Measurements from ENCODE around the gene KCNJ6.

KCNJ6 gene

DNA sequence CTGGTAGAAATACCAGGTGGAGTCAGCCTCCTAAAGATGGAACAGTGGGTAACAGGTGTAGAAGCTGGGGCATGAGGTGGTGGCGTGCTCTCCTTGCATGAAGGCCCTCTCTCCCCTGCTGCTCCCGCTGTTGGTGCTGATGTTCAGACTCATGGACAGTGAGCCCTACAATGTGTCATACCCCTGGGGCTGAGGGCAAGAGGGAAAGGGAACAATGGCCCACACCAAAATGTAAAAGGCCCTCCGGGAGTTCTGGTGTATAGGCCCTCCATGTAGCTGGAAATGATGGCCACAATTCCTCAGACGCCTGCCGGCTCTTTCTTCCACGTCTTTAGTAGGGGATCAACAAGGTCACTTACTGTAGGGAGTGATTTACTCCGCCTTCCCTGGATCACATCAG, 354.8 kb downstream of the KCNJ6 start:
- CTCF ChIA-PET: no interaction called here
- POLR2A ChIA-PET: no interaction called here
- DNase-seq (ENCODE audit: extremely low spot score): no peak
- no peak for TF ChIP-seq TARDBP (IDR thresholded peaks at IDR 0.05)
- no peak for TF ChIP-seq ELF4 (IDR thresholded peaks at IDR 0.05)
- no peak for TF ChIP-seq SP1 (IDR thresholded peaks at IDR 0.05)
- no peak for TF ChIP-seq CTBP1 (IDR thresholded peaks at IDR 0.05; ENCODE audit: borderline replicate concordance)
- no peak for TF ChIP-seq LEF1 (IDR thresholded peaks at IDR 0.05; ENCODE audit: borderline replicate concordance)
- TF ChIP-seq SUZ12 (IDR thresholded peaks at IDR 0.05): no peak
- TF ChIP-seq ZNF384 (IDR thresholded peaks at IDR 0.05): no peak
- TF ChIP-seq NFRKB (IDR thresholded peaks at IDR 0.05): no peak
- no peak for TF ChIP-seq L3MBTL2 (conservative IDR thresholded peaks at IDR 0.05)
- TF ChIP-seq, protein P1, sequence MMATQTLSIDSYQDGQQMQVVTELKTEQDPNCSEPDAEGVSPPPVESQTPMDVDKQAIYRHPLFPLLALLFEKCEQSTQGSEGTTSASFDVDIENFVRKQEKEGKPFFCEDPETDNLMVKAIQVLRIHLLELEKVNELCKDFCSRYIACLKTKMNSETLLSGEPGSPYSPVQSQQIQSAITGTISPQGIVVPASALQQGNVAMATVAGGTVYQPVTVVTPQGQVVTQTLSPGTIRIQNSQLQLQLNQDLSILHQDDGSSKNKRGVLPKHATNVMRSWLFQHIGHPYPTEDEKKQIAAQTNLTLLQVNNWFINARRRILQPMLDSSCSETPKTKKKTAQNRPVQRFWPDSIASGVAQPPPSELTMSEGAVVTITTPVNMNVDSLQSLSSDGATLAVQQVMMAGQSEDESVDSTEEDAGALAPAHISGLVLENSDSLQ (IDR thresholded peaks at IDR 0.05): no peak

DNA sequence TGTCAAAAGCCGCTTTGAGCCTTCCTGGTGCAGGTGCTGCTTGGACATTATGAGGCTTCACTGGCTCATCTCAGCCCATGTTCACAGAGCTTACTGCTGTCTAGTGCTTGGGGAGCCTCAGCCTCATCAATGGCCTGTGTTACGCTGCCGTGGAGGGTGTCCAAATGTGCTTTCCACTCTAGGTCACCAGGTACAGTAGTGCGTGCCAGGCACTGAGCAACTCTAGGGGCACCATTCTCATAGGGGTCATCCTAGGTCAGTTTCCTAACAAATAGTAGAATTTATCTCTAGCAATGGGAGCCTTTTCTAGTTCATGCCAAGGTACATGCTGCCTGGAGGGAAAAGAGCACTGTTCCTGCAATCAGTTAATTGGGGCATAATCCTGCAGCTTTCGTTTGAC, 355.9 kb downstream of the KCNJ6 start:
- DNase-seq (ENCODE audit: extremely low spot score): no peak
- ChIA-PET POLR2A (no interaction called here), CTCF (no interaction called here)
- no peak for TF ChIP-seq ELF4 (IDR thresholded peaks at IDR 0.05)
- no peak for TF ChIP-seq FOXA1 (IDR thresholded peaks at IDR 0.05)
- no peak for TF ChIP-seq ZNF384 (IDR thresholded peaks at IDR 0.05)
- TF ChIP-seq, protein P1 (IDR thresholded peaks at IDR 0.05): no peak
- no peak for TF ChIP-seq FOXK2 (IDR thresholded peaks at IDR 0.05)
- no peak for TF ChIP-seq SUZ12 (IDR thresholded peaks at IDR 0.05)
- no peak for TF ChIP-seq BHLHE40 (IDR thresholded peaks at IDR 0.05; ENCODE audit: borderline replicate concordance)
- TF ChIP-seq NFRKB (IDR thresholded peaks at IDR 0.05): no peak
- TF ChIP-seq TARDBP (IDR thresholded peaks at IDR 0.05): no peak
- TF ChIP-seq FOXM1 (IDR thresholded peaks at IDR 0.05; ENCODE audit: borderline replicate concordance): no peak
- no peak for TF ChIP-seq SP1 (IDR thresholded peaks at IDR 0.05)
- no peak for TF ChIP-seq LEF1 (IDR thresholded peaks at IDR 0.05; ENCODE audit: borderline replicate concordance)
- no peak for TF ChIP-seq CTBP1 (IDR thresholded peaks at IDR 0.05; ENCODE audit: borderline replicate concordance)
- no peak for TF ChIP-seq L3MBTL2 (conservative IDR thresholded peaks at IDR 0.05)
- TF ChIP-seq ARNT (IDR thresholded peaks at IDR 0.05): no peak
- no peak for TF ChIP-seq HDGF (IDR thresholded peaks at IDR 0.05; ENCODE audit: borderline replicate concordance)

DNA sequence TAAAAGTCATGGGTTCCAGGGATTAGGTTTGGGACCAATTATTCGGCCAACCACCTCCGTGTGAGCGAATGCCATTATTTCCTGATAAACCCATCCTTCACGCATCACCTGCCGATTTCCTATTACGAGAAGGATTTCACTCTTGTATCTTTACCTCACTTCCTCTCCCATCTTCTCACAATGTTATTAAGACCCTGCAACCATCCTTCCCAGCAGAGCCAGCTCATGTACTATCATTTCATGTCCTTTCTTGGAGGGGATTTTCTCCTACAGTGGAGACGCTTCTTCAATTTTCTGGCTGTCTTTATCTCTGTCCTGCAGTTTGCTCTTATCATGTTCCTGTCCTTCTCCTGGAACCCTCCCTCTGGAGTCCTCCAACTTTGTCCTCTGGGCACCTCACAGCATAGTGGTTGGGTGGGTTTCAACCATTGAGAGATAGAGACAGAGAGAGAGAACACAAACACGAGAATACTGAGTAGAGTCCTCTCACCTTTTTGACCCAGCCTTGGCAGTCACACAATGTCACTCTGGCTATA, 357.5 kb downstream of the KCNJ6 start:
- CTCF ChIA-PET: no interaction called here
- TF ChIP-seq ELF4 (IDR thresholded peaks at IDR 0.05): no peak
- TF ChIP-seq FOXA1 (IDR thresholded peaks at IDR 0.05): no peak
- no peak for TF ChIP-seq FOXM1 (IDR thresholded peaks at IDR 0.05; ENCODE audit: borderline replicate concordance)
- TF ChIP-seq TARDBP (IDR thresholded peaks at IDR 0.05): no peak
- POLR2A ChIA-PET: no interaction called here
- DNase-seq (ENCODE audit: extremely low spot score): no peak

All from HEK293T (cell line).